T follicular helper cell (primary cell): ENCODE data around the gene GLG1.
"Not testable (repeated sequence)": the region's sequence is repeated elsewhere in the genome, so short reads cannot be mapped to it uniquely, and the experiment has no call there.

ENCODE experiments used
- DNase-seq: peaks from one replicate; pipeline ENCODE4 v3.0.0-alpha.2; 2020; ENCODE audit warnings: low read depth
- total RNA-seq, 2 experiments: gene quantifications; one replicate each; lab custom pipeline; 2026; lab: John Stamatoyannopoulos, UW

GLG1 gene
- total RNA-seq: 151 to 332 reads per million in 2 experiments

GRCh38 chr16:74606521-74607309 is at the start of gene GLG1:
TSS of gene GLG1 (minus strand) at chr16:74607114. CDS start at chr16:74607094, 20 bp downstream.
- peak; percentile 86 for DNase-seq

GRCh38 chr16:74654536-74655050 is 47.7 kb upstream of the GLG1 start:
- no peak for DNase-seq

DNA sequence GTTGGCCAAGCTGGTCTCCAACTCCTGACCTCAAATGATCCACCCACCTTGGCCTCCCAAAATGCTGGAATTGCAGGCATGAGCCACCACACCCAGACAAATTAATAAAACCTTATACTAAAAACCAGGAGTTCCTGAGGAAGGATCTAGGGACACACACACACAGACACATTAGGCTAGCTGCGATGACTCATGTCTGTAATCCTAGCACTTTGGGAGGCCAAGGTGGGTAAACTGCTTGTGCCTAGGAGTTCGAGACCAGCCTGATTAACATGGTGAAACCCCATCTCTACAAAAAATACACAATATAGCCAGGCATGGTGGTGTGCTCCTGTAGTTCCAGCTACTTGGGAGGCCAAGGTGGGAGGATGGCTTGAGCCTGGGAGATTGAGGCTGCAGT is 46.0 kb upstream of the GLG1 start:
- DNase-seq: not testable (repeated sequence)

DNA sequence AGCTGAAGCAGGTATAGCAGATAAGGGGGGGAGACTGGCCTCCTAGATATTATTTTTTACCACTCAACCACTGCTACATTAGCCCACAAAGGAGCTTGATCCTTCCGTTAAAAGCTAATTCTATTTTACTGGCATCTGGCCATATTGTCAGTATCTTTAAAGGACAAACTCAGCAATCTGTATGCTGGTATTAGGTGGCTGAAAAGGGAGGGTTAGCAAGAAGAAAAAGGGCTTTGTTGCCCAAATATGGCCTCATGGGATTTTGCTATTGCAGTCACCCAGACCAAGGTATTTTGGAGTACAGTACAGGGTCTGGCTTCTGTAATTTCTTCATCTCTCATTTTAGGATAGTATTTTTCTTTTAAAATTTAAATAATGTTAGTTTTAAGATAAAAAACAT is 45.3 kb upstream of the GLG1 start:
- DNase-seq: no peak

DNA sequence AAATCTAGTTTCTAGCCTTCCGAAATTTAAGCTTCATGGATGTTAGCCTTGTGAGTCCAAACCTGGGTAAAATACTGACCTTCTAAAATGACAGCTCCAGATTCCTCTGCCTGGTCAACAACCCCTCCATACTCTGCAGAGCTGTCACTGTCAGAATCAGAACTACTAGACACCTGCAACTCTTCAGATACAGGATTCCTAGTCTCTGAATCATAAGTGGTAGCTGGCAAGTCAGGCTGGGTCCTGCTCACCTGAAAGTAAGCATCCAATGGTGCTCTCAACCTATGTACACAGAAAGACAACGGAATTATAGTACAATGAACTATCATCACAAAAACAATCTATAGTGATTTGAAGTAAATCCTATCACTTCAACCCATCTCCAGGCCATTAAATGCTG is 44.9 kb upstream of the GLG1 start:
- DNase-seq: no peak

DNA sequence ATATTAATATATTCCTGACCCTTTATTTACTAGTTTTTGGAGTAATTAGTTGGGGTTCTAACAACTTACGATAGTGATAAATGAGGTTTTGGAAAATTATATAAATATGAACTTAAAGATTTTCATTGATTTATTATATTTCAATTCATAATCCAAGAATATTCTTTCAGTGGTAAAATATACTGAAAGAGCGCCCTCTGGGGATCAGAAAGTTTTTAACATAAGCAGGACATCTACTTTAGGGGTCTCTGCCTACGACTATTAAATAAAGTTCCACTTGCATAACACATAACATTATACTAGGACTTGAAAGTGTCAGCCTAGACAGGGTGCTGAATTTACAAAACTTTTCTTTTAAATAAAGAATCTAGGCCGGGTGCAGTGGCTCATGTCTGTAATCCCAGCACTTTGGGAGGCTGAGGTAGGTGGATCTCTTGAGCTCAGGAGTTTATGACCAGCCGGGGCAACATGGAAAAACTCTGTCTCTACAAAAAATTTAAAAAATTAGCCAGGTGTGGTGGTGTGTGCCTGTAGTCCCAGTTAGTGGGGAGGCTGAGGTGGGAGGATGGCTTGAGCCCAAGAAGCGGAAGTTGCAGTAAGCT is 44.2 kb upstream of the GLG1 start:
- DNase-seq: no peak

DNA sequence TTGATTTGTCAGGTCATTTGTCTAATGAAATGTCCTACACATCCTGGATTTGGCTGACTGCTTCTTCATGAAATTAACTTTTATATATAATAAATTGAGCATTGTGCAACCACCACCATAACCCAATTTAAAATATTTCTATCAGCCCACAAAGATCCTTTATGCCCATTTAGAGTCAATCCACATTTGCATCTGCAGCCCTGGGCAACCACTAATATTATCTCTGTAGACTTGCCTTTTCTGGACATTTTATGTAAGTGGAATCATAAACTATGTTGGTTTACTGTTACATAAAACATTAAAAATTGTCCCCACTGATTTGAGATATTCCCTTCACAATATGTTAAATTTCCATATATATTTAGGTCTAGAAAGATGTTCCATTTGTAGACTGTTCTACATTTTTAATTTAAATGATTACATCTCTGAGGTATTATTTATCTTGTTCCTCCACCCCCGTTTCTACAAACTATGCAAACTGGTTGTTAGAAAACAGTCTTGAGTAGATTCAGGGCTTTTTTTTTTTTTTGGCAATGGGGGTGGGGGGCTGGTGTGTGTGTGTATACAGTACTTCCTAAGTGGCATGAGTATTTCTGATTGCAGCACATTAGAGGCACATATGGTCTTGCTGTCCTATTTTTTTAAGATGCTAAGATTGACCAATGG is 43.1 kb upstream of the GLG1 start:
- no peak for DNase-seq

GRCh38 chr16:74641969-74642368 is 35.1 kb upstream of the GLG1 start:
- DNase-seq: no peak

DNA sequence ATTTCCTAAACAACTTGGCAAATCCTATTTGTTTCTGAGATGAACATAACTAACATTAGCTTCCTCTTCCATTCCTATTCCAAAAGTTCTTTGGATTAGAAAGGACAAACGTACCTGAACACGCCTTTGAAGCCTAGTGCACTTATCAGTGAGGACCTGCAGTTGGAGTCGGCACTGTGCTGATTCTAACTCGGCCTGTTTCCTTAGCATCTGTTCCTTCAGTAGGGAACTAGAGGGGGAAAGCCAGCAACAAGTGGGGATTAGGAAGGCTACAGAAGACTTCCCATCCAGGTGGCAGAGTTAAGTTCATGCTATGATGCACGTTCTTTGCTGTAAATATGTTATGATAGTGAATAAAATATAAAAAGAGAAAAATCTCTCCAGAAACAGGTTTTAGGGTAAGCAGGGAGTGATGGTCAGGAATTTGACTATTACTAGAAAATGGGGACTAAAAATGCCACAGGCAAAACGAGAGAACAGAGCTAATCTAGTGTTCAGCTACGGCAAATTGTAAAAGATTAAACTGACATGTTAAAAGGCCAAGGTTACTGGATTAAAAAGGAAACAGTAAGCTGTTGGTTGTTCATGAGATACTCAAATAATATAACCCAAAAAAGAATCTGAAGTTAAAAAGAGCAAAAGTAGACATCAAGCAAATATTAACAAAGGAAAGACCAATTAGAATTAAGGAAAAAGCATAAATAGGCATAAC is 31.0 kb upstream of the GLG1 start:
- DNase-seq: no peak

GRCh38 chr16:74635303-74635702 is 28.4 kb upstream of the GLG1 start:
- no peak for DNase-seq

GRCh38 chr16:74633686-74634085 is 26.8 kb upstream of the GLG1 start:
- no peak for DNase-seq

DNA sequence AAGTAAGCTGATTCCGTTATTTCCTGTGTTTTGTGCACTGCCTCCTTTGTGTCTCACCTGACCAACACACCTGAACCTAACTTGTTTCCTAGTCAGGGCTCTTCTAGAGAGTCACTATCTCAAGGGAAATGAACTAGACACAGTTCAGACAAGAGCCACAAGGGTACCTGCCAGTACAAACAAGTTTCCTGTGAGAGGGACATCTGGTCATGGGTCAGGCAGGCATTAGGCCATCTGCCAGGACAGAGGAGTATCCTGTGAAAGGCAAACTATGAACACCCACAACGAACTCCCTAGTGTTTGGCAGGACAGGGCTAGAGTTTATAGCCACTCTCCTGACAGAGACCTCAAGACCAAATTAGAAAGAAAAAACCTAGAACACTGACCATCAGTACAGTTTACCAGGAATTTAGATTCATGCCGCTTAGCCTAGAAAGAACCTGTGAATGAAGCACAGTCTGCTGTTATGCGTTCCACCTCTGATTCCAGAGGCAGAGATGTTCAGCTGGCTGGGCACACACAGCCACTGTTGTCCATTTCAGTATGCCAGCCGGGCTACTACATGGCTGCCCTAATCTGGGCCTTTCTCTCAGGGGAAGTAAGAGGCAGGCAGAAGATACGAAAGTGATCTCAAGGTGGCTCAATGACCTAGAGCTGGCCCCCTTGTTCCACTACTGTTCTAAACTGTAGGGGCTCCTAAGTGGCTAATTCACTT is 20.7 kb upstream of the GLG1 start:
- DNase-seq: no peak

DNA sequence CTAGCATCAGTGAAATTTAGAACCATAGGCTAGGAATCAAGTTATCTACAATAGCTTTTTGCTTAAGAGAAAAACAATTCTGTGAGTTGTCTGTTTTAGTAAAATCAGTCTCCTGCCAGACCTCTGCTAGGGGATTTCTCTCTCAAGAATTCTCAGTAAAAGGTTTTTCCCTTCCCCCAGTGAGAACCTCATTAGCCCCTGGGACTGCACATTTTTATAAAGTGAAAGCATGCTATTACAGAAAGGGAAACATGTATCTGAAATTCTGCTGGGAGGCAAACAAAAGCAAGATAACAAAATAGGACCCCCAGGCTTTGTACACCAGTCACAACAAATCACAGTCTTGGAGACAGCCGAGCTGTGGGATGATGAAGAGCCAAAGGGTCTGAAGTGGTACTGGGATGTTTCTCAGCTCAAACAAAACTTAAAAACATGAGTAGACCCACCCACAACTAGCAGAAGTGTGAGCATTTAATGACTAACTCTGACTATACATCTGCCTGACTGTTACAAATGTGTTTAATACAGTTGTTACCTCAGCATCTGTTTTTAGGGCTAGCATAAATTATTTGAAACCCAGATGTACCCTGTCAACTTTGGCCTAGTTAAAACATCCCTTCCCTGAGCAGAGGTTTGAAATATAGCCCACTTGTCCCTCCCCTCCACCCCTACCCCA is 20.0 kb upstream of the GLG1 start:
- DNase-seq: no peak

DNA sequence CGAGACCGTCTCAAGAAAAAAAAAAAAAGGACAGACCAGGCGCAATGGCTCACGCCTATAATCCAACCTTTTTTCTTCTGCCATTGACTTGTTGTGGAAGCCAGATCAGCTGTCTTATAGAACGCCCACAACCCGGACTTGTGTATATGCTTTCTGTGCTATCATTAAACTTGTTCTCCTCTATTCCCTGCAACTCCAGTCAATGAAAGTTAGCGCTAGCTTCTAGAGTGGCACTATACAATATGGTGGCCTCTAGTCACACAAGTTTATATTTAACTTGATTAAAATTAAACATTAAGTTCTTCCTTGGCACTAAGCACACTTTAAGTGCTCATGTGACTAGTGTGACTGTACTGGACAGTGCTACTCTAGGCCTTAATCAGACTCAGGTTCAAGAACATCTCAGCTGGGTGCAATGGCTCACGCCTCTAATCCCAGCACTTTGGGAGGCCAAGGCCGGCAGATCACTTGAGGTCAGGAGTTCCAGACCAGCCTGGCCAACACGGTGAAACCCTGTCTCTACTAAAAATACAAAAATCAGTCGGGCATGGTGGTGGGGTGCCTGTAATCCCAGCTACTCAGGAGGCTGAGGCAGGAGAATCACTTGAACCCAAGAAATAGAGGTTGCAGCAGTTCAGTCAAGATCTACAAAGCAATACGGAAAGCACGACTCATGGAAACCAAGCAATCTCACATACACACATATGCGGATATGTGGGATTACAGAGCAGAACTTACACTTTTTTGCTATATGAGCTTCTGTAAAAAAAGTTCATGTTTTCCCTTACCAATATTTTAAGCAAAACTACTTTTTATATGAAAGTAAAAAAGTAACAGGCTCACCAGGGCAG is 18.8 kb upstream of the GLG1 start:
- DNase-seq: no peak

- no peak for DNase-seq
These were observed 16.9 kb upstream of the GLG1 start for GRCh38 chr16:74623839-74624235.

DNA sequence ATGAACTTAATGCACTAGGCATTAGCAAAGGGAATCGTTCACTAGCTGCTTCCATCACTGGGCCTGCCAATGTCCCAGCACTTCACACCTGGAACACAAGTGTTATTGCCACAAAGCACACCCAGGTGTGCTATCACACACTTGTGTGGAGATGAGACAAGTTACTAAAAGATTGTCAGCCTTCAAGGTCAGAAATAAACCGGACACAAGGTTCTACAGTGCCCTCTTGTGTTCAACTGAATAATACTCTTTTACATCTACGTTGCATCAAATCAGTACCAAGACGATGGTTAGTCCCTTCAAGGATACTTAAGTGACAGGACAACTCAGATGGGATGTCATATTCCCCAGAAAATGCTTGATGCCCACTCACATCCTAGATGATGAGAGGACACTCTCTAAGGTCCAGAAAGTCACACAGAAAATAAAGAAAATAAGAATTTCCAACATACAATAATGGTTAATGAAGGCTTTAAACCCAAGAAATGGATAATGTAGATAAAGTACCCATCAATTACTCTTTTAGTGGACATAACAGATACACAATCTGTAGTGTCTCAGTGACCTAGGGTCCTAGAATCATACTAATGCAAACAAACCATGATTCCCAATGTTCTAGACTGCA is 16.4 kb upstream of the GLG1 start:
- DNase-seq: no peak

GRCh38 chr16:74622005-74622404 is 15.1 kb upstream of the GLG1 start:
- no peak for DNase-seq

GRCh38 chr16:74617206-74617788 is 10.4 kb upstream of the GLG1 start:
- no peak for DNase-seq

GRCh38 chr16:74611721-74612120 is 4.8 kb upstream of the GLG1 start:
- no peak for DNase-seq
